ENCODE data around the gene RAD23A. TPM values are rescaled to one million over a fixed set of nuclear protein-coding genes. Genes with fewer than 3 reads are reported as not detected.

The RAD23A gene
- total and polyA plus RNA-seq, 9 of the 15 experiments (the other 6 are each of a cell fraction or from before 2014, with no cell fraction given), result 9.5 to 181 (median 101) TPM

GRCh38 chr19:12965017-12965811, 19.6 kb downstream of the RAD23A start (continued):
- TF ChIP-seq GABPB1 (CRISPR knock-in tag; IDR thresholded peaks at IDR 0.05), result peak; percentile 80
- TF ChIP-seq, protein P1, sequence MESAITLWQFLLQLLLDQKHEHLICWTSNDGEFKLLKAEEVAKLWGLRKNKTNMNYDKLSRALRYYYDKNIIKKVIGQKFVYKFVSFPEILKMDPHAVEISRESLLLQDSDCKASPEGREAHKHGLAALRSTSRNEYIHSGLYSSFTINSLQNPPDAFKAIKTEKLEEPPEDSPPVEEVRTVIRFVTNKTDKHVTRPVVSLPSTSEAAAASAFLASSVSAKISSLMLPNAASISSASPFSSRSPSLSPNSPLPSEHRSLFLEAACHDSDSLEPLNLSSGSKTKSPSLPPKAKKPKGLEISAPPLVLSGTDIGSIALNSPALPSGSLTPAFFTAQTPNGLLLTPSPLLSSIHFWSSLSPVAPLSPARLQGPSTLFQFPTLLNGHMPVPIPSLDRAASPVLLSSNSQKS (CRISPR knock-in tag; IDR thresholded peaks at IDR 0.05), result no peak
- TF ChIP-seq POLR2G (IDR thresholded peaks at IDR 0.05; ENCODE audit: low read depth, low read length), result peak; percentile 78
- TF ChIP-seq POLR2B (IDR thresholded peaks at IDR 0.05; ENCODE audit: low read depth, partially characterized antibody), result peak; percentile 46
- TF ChIP-seq MTF1 (CRISPR knock-in tag; IDR thresholded peaks at IDR 0.05; ENCODE audit: borderline replicate concordance), result no peak
- TF ChIP-seq RCOR1 (IDR thresholded peaks at IDR 0.05; ENCODE audit: borderline replicate concordance in 1 of 2, low read depth in 2 of 2, low read length in 2 of 2), result peak in 1 of 2 experiments; percentile 45; a peak in 2 of 4 replicates
- no peak for TF ChIP-seq ZNF316 (IDR thresholded peaks at IDR 0.05)
- peak; percentile 19 to 39; a peak in 1 of 4 replicates for TF ChIP-seq NRF1 (conservative IDR thresholded peaks at IDR 0.05 in 1 of 2, IDR thresholded peaks at IDR 0.05 in 1 of 2)
- no peak for TF ChIP-seq PTRF (tag; IDR thresholded peaks at IDR 0.05)
- TF ChIP-seq NFE2L1 (tag; IDR thresholded peaks at IDR 0.05; ENCODE audit: borderline replicate concordance, low read depth), result no peak
- TF ChIP-seq, protein P2, sequence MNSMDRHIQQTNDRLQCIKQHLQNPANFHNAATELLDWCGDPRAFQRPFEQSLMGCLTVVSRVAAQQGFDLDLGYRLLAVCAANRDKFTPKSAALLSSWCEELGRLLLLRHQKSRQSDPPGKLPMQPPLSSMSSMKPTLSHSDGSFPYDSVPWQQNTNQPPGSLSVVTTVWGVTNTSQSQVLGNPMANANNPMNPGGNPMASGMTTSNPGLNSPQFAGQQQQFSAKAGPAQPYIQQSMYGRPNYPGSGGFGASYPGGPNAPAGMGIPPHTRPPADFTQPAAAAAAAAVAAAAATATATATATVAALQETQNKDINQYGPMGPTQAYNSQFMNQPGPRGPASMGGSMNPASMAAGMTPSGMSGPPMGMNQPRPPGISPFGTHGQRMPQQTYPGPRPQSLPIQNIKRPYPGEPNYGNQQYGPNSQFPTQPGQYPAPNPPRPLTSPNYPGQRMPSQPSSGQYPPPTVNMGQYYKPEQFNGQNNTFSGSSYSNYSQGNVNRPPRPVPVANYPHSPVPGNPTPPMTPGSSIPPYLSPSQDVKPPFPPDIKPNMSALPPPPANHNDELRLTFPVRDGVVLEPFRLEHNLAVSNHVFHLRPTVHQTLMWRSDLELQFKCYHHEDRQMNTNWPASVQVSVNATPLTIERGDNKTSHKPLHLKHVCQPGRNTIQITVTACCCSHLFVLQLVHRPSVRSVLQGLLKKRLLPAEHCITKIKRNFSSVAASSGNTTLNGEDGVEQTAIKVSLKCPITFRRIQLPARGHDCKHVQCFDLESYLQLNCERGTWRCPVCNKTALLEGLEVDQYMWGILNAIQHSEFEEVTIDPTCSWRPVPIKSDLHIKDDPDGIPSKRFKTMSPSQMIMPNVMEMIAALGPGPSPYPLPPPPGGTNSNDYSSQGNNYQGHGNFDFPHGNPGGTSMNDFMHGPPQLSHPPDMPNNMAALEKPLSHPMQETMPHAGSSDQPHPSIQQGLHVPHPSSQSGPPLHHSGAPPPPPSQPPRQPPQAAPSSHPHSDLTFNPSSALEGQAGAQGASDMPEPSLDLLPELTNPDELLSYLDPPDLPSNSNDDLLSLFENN (IDR thresholded peaks at IDR 0.05; ENCODE audit: low read depth in 2 of 2, low read length in 2 of 2), result no peak
- peak; percentile 38; the same call in 1 of the 2 replicates for TF ChIP-seq ZNF24 (IDR thresholded peaks at IDR 0.05)
- peak; percentile 77 for TF ChIP-seq DPF2 (IDR thresholded peaks at IDR 0.05)
- TF ChIP-seq CBX3 (IDR thresholded peaks at IDR 0.05; ENCODE audit: borderline replicate concordance in 1 of 2, low read length in 2 of 2), result no peak
- no peak for TF ChIP-seq ZNF12 (CRISPR knock-in tag; IDR thresholded peaks at IDR 0.05)
- TF ChIP-seq, protein P3, sequence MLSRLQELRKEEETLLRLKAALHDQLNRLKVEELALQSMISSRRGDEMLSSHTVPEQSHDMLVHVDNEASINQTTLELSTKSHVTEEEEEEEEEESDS (CRISPR knock-in tag; IDR thresholded peaks at IDR 0.05), result no peak
- peak; percentile 79 for TF ChIP-seq LCOR (CRISPR knock-in tag; IDR thresholded peaks at IDR 0.05)
- TF ChIP-seq ZNF124 (CRISPR knock-in tag; IDR thresholded peaks at IDR 0.05), result no peak
- TF ChIP-seq, protein P4, sequence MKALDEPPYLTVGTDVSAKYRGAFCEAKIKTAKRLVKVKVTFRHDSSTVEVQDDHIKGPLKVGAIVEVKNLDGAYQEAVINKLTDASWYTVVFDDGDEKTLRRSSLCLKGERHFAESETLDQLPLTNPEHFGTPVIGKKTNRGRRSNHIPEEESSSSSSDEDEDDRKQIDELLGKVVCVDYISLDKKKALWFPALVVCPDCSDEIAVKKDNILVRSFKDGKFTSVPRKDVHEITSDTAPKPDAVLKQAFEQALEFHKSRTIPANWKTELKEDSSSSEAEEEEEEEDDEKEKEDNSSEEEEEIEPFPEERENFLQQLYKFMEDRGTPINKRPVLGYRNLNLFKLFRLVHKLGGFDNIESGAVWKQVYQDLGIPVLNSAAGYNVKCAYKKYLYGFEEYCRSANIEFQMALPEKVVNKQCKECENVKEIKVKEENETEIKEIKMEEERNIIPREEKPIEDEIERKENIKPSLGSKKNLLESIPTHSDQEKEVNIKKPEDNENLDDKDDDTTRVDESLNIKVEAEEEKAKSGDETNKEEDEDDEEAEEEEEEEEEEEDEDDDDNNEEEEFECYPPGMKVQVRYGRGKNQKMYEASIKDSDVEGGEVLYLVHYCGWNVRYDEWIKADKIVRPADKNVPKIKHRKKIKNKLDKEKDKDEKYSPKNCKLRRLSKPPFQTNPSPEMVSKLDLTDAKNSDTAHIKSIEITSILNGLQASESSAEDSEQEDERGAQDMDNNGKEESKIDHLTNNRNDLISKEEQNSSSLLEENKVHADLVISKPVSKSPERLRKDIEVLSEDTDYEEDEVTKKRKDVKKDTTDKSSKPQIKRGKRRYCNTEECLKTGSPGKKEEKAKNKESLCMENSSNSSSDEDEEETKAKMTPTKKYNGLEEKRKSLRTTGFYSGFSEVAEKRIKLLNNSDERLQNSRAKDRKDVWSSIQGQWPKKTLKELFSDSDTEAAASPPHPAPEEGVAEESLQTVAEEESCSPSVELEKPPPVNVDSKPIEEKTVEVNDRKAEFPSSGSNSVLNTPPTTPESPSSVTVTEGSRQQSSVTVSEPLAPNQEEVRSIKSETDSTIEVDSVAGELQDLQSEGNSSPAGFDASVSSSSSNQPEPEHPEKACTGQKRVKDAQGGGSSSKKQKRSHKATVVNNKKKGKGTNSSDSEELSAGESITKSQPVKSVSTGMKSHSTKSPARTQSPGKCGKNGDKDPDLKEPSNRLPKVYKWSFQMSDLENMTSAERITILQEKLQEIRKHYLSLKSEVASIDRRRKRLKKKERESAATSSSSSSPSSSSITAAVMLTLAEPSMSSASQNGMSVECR (CRISPR knock-in tag; IDR thresholded peaks at IDR 0.05), result no peak; the same call in 1 of the 2 replicates

Data from K562 (cell line).